ENCODE measurements around the gene CNTLN.

CNTLN gene, protein sequence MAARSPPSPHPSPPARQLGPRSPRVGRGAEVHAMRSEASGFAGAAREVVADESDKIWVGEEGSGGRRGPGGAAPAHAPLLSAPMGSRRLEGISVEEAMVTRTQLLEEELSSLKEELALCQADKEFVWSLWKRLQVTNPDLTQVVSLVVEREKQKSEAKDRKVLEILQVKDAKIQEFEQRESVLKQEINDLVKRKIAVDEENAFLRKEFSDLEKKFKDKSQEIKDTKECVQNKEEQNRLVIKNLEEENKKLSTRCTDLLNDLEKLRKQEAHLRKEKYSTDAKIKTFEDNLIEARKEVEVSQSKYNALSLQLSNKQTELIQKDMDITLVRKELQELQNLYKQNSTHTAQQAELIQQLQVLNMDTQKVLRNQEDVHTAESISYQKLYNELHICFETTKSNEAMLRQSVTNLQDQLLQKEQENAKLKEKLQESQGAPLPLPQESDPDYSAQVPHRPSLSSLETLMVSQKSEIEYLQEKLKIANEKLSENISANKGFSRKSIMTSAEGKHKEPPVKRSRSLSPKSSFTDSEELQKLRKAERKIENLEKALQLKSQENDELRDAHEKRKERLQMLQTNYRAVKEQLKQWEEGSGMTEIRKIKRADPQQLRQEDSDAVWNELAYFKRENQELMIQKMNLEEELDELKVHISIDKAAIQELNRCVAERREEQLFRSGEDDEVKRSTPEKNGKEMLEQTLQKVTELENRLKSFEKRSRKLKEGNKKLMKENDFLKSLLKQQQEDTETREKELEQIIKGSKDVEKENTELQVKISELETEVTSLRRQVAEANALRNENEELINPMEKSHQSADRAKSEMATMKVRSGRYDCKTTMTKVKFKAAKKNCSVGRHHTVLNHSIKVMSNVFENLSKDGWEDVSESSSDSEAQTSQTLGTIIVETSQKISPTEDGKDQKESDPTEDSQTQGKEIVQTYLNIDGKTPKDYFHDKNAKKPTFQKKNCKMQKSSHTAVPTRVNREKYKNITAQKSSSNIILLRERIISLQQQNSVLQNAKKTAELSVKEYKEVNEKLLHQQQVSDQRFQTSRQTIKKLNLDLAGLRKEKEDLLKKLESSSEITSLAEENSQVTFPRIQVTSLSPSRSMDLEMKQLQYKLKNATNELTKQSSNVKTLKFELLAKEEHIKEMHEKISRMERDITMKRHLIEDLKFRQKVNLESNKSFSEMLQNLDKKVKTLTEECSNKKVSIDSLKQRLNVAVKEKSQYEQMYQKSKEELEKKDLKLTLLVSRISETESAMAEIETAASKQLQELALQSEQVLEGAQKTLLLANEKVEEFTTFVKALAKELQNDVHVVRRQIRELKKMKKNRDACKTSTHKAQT (N-terminal part only)

DNA sequence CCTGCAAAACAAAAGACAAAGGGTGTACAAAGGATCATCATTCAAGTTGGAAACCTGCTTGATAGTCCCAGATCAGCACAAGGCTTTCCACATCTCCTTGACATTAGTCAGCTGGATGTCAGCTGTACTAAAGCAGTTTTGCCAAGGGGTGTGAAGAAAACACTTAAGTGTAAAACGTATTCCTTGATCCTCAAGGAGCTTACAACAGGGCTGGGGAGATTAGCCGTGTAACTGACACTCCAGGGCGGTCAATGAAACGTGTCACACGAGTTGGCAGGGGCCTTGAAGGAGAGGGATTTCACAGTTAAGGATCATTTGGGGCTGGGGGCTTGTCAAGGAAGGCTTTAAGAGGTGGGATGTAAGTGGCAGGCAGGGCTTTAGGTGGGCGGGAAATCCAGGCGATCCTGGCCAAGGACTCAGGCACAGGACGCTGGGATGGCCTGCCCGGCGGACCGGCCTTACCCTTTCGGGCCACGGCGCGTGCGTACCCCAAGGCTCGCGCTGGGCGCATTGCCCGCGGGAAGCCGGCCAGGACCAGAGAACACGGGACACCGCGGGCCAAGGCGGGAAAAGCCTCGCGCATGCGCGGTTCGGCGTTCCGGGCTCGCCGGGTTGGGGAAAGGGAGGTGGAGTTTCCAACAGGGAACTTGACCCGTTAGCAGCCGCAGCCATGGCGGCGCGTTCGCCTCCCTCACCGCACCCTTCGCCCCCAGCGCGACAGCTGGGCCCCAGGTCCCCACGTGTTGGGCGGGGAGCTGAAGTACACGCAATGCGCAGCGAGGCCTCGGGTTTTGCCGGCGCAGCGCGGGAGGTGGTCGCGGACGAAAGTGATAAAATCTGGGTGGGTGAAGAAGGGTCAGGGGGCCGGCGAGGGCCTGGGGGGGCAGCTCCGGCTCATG, at the start of gene CNTLN:
TSS of gene CNTLN (plus strand) at position 645 of the 899 bp plus-strand sequence. CDS start at position 671, 26 bp downstream.
- no peak within 1 kb of the TSS for H3K27ac ChIP-seq
- DNase-seq (ENCODE audit: low read depth, low spot score): no peak

DNA sequence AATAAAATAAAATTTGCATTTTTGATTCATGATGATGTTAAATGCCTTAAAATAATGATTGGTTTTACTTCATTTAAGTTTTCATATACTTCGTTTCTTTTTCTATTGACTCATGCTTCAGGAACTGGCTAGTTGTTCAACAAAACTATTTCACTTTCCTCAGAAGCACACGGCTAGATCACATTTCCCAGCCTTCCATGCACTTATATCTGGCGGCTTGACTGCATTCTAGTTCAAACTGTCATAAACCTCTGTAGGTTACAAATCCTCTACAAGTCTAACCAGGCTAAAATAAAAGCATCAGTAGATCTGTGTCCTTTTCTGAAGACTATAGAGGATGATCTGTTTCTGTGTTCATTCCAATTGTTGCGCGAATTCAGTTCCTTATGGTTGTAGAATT, 46.3 kb upstream of the CNTLN start:
- H3K27ac ChIP-seq: no peak overlapping the region
- no peak for DNase-seq (ENCODE audit: low read depth, low spot score)

DNA sequence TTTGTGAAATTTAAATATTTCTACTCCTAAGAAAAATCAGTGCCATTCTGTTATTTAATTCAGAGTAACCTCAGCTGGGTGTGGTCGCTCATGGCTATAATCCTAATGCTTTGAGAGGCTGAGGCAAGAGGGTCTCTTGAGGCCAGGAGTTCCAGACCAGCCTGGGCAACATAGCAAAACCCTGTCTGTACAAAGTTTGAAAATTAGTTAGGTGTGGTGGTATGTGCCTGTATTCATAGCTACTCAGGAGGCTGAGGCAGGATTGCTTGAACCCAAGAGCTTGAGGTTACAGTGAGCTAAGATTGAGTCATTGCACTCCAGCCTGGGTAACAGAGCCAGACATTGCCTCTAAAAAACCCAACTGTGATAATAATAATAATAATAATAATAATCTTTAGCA, 44.8 kb upstream of the CNTLN start:
- DNase-seq (ENCODE audit: low read depth, low spot score): no peak
- H3K27ac ChIP-seq: no peak overlapping the region

DNA sequence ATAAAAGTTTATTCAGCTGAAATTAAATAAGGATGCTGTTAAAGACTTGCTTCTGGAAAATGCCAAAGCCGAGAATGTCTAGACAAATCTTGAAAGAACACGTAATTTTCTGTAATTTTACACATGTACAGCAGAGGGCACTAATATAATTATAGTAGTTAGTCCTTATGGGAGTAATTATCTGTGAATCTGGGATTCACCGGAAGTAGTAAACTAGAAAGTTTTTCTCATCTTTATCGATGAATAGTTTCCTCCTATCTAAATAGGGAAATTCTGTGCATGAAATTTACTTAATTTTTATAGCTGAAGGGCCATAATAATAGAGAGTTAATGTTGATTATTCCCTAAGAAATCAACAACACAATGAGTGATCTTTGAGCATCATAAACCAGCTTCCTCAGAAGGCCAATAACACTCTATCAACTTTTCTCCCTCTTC, 18.4 kb upstream of the CNTLN start:
- no peak for DNase-seq (ENCODE audit: low read depth, low spot score)
- no peak overlapping the region for H3K27ac ChIP-seq

DNA sequence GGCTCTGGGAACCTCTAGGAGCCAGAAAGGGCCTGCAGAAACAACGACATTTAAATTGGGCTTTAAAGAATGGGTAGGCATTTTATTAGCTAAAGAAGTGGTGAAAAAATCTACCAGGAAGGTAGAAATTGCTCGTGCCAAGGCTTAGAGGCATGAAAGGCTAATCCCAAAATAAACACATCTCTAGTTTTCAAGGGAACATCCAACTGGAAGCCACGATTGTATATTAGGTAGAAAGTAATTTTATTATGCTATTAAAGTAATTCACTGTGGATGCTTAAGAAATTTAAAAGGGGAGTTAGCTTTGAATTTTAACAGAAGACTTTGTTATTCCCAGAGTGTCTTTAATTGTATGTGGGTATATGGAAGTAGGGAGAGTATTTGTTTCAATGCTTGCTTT, 17.5 kb upstream of the CNTLN start:
- DNase-seq (ENCODE audit: low read depth, low spot score): no peak
- no peak overlapping the region for H3K27ac ChIP-seq

DNA sequence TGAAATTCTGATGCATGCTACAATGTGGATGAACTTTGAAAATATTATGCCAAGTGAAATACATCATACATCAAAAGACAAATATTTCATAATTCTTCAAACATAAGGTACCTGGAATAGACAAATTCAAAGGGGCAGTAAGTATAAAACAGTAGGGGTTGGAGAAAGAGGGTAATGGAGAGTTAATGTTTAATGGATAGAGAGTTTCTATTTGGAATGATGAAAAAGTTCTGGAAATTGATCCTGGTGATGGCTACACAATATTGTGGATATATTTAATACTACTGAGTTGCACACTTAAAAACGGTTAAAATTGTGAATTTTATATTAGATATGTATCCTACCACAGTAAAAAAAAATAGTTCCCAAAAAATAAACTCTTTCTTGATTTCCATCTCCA, 14.6 kb upstream of the CNTLN start:
- no peak for DNase-seq (ENCODE audit: low read depth, low spot score)
- no peak overlapping the region for H3K27ac ChIP-seq

DNA sequence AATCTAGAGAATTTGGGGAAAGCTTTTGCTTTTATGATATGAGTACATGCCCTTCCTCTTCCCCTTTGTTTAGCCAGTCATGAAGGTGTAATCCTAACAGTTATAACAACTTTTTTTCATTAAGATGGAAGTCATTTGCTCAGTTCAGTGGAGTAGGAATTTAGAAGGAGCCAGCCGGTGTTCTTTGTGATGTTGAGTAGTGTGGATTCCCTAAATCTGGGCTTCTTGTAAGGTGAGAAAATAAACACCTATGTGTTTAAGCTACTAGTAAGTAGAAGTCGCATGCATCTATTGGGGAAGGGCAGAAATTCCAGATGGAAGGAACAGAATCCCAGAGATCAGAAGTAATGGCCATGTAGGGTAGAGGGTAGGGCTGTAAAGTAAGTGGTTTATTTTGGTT, 13.6 kb upstream of the CNTLN start:
- H3K27ac ChIP-seq: no peak overlapping the region
- no peak for DNase-seq (ENCODE audit: low read depth, low spot score)

DNA sequence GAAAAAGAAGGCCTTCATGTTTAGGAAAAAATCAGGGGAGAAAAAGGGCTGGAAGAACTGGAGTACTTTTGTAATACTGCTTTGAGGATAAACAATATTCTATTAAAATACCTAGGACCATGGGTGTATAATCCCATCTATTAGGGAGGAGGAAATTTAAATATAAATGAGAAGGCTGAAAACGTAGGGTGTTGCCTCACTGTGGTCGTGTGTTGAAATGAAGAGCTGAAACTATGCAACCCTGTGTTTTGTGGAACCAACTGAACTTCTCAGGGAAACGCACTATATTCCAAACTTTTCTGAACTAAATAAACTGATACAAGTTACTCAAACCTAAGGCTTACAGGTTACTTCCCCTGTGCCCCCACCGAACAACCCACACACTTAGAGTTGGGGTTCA, 4.5 kb upstream of the CNTLN start:
- DNase-seq (ENCODE audit: low read depth, low spot score): no peak

DNA sequence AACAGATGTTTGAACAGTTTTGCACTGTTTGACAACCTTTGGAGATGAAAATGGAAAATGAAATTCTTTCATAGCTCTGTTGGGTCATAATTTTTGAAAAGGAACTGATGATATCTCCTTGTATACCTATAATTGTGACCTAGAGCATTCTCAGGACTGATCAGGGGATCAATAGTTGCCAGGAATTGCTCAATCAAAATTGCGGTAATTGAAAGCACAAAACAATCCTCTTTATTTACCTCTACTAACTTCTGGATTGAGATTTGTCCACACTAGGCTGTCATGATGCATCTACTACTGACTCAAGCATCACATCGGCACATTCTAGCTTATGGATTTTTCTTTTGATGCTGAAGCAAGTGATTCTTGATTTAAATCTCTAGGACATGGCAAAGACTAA, 4.1 kb upstream of the CNTLN start:
- DNase-seq (ENCODE audit: low read depth, low spot score): no peak

More for the DNA sequence above, 4.5 kb upstream of the CNTLN start:
- no peak overlapping the region for H3K27ac ChIP-seq

DNA sequence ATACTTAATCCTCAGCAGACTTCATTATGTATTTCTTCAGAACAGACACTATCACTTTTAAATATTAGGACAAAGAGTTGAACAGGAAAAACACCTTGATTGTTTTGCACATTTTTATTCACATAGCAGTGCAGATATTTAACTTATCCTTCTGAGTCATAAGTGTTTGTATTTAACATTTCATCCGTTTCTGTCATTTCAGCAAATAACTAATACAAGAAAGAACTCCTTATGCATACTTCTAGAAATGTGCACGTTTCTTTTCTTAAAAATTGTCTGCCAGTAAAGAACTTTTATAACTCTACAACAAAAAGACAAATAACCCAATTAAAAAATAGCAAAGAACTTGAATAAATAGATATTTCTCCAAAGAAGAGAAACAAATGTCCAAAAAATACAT, 3.3 kb upstream of the CNTLN start:
- DNase-seq (ENCODE audit: low read depth, low spot score): no peak

More for the DNA sequence above, 4.1 kb upstream of the CNTLN start:
- H3K27ac ChIP-seq: no peak overlapping the region

DNA sequence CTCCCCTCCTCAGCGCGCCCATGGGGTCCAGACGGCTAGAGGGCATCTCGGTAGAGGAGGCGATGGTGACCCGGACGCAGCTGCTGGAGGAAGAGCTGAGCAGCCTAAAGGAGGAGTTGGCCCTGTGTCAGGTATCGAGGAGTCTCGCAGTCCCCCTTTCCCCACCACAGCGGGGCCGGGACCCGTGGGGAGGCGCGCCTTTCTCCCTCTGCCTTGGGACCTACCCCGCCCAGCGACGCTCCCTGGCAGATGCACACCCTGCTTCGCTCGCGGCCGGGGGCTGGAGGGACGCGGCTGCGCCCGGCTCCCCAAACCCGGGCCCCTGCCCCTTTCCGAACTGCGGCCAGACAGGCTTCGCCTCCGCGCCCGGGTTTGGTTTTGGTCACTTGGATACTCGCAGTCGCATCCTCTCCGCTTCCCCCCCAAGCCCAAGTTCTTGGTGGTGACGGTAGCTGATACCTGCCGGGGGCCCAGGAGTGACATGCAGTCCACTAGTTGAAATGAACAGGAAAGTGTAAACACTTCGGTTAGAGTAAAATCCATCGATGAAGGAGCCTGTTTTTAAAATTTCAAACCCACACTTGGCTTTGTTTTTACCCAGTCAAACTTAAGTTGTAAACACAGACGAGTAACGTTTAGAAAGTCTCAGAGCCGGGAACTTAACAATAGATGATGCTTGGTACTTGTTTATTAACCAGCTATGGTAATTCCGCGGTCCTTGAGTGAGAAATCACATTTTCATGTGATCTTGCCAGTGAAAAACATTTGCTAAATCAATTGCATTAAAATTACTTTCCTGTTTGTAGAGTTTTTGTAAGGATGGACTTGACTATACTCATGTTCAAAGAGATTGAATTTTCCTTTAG, 688 bp downstream of the CNTLN start:
- no peak for DNase-seq (ENCODE audit: low read depth, low spot score)
- H3K27ac ChIP-seq: no peak overlapping the region

More for the DNA sequence above, 3.3 kb upstream of the CNTLN start:
- H3K27ac ChIP-seq: no peak overlapping the region

DNA sequence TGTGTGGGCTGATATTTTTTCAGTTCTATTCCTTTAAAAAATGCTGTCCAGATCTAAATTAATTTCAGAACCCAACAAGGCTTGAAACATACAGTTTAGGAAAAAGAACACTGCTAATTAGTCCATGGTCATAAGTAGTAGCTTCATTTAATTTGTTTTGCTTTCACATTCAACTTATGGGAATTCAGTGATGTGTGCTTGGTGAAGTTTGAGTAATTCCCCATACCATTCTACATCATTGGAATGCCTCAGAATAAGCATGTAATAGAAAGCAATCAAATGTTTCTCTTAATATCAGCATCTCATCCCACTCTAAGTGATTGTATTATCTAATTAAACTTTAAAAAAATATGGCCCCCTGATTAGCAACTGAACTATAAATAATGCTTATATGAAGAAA, 2.7 kb downstream of the CNTLN start:
- H3K27ac ChIP-seq: no peak overlapping the region
- no peak for DNase-seq (ENCODE audit: low read depth, low spot score)

DNA sequence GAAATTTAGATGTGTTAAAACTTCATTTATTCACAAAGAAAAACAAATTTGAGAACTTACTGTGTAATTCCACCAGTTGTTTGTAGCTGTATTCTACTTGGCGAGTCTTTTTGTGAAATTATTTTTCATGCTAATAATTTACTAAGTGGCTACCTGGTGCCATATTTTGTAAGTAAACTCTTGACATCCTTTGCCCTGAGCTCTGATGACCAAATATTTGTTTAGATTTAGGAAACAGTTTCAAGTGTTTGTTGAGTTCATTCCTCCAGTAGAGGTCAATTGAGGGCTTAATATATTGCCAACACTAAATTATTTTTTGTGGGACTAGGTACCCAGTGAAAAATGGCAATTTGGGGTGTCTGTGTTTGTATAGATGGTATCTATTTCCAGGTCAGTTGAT, 3.7 kb downstream of the CNTLN start:
- DNase-seq (ENCODE audit: low read depth, low spot score): no peak
- H3K27ac ChIP-seq: no peak overlapping the region

DNA sequence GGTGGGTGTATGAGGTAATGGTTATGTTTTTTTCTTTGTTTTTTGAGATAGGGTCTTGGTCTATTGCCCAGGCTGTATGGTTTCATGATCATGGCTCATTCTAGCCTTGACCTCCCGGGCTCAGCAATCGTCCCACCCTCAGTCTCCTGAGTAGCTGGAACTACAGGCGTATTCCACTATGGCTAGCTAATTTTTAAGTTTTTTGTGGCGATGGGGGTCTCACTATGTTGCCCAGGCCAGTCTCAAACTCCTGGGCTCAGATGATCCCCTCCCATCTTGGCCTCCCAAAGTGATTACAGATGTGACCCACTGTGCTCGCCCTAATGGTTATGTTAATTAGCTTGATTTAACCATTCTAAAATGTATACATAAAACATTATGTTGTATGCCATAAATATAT, 5.6 kb downstream of the CNTLN start:
- DNase-seq (ENCODE audit: low read depth, low spot score): no peak
- H3K27ac ChIP-seq: no peak overlapping the region

DNA sequence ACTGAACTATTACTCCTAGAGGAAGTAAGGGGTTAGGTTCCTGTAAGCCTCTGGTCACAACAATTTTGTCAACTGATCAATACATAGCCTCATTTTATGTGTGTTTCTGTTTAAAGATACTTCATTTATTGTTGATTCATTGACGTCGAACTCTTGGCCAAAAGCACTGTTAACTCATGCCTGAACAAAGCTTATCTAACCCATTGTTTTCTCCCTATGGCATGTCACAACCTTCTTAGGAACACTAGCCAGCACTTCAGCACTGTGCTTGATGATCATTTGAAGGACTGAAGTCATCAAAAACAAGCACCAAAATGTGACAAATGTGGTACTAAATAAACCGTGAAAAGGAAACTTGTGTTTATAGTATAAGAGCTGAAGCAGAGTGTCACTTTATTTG, 13.5 kb downstream of the CNTLN start:
- no peak for DNase-seq (ENCODE audit: low read depth, low spot score)
- no peak overlapping the region for H3K27ac ChIP-seq

DNA sequence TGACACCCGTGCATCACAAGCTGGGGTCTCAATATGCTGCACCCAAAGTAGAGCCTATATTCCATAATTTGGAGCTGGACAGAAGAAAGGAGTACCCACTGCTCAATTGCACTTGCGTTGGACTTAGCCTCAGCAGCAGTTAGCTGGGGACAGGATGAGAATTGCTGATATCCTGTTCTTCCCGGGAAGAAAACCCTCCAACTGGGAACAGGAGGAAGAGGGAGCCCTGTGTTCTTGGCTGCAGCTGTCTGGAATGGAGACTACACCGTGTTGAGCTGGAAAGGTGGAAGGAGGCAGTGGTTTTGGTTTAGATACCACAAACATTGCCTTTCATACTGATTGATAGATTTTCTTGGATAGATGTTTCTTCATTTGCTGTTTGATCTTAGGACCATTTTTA, 24.6 kb downstream of the CNTLN start:
- no peak overlapping the region for H3K27ac ChIP-seq
- DNase-seq (ENCODE audit: low read depth, low spot score): no peak

DNA sequence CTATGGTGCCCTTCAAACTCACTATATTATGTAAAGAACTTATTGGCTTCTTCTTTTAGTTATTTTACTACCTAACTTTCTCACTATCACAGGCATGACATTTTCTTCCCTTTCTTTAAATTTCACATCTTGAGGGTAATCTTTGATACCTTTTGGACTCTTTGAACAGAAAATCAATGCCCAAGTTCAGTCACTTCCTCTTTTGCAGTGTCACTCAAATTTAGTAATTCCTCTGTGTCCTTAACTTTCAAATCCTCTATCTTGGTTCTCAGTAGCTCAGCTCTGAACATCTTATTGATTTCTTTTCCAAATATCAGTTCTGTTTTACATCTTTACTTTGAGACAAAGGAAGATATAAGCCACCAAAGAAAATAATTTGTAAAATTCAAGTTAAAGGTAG, 25.5 kb downstream of the CNTLN start:
- DNase-seq (ENCODE audit: low read depth, low spot score): no peak
- H3K27ac ChIP-seq: no peak overlapping the region

DNA sequence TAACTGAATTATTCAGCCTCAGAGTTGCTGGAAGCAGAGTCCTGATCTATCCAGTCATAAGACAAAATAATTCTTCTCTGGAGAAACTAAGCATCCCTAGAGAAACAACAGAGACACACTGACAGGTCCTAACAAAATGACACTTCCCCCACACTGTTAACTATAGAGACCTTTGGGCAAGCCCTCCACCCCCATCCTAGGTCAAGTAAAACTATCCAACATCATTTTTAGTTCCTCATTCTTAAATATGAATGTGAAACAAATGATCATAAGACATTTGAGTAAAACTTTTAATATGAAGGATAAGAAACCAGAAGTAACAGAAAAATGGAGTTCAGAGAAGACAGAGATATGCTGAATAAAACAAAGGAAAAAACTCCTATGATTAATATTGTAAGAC, 30.9 kb downstream of the CNTLN start:
- no peak for DNase-seq (ENCODE audit: low read depth, low spot score)
- no peak overlapping the region for H3K27ac ChIP-seq

DNA sequence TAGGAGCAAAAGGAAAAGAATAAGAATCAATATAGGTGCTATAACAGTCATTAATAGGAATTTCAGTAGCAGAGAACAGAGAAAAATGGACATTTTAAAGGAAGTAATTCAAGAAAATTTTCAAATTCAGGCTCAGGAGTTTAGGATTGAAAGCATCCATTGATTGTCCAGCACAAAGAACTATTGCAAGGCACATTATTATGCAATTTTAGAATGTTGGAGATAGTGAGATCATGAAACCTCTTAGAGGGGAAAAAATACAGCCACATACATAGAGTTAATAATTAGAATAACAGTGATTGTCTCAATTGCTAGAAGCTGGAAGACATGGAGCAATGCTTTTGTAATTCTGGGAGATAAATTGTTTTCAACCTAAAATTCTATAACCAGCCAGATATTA, 31.5 kb downstream of the CNTLN start:
- no peak overlapping the region for H3K27ac ChIP-seq
- no peak for DNase-seq (ENCODE audit: low read depth, low spot score)
